ENCODE results near the gene TCP1. TPM values are rescaled to one million over a fixed set of nuclear protein-coding genes. Genes with fewer than 3 reads are reported as not detected.

The TCP1 gene
- total RNA-seq, 2 donors from 2014 or later = 101 to 102 TPM

GRCh38 chr6:159809149-159809548 is 19.7 kb upstream of the TCP1 start:
- no peak overlapping the region for H3K4me3 ChIP-seq
- H3K9me3 ChIP-seq = no peaks in the 10 kb centered on the region
- H3K27me3 ChIP-seq = no peaks in the 10 kb centered on the region
- H3K36me3 ChIP-seq = no peaks in the 10 kb centered on the region
- H3K27ac ChIP-seq = no peak overlapping the region
- peak; percentile 0 for DNase-seq (ENCODE audit: low spot score)
- no peaks in the 10 kb centered on the region for H3K4me1 ChIP-seq
- TF ChIP-seq CTCF (IDR thresholded peaks at IDR 0.05) = no peak

GRCh38 chr6:159808647-159809046 is 19.2 kb upstream of the TCP1 start:
- no peaks in the 10 kb centered on the region for H3K4me1 ChIP-seq
- H3K36me3 ChIP-seq = no peaks in the 10 kb centered on the region
- no peak for TF ChIP-seq CTCF (IDR thresholded peaks at IDR 0.05)
- H3K4me3 ChIP-seq = no peak overlapping the region
- H3K9me3 ChIP-seq = no peaks in the 10 kb centered on the region
- no peak for DNase-seq (ENCODE audit: low spot score)
- no peak overlapping the region for H3K27ac ChIP-seq
- H3K27me3 ChIP-seq = no peaks in the 10 kb centered on the region

- Histone ChIP-seq H3K36me3 (no peaks in the 10 kb centered on the region), H3K9me3 (no peaks in the 10 kb centered on the region), H3K27me3 (no peaks in the 10 kb centered on the region), H3K4me3 (no peak overlapping the region), H3K4me1 (no peaks in the 10 kb centered on the region), H3K27ac (no peak overlapping the region)
- TF ChIP-seq CTCF (IDR thresholded peaks at IDR 0.05) = no peak
- DNase-seq (ENCODE audit: low spot score) = no peak
Observed at GRCh38 chr6:159807150-159807858, 17.9 kb upstream of the TCP1 start.

GRCh38 chr6:159806021-159806458 is 16.6 kb upstream of the TCP1 start:
- DNase-seq (ENCODE audit: low spot score) = no peak
- no peak for TF ChIP-seq CTCF (IDR thresholded peaks at IDR 0.05)
- Histone ChIP-seq H3K27me3 (no peaks in the 10 kb centered on the region), H3K36me3 (no peaks in the 10 kb centered on the region), H3K4me1 (no peaks in the 10 kb centered on the region), H3K9me3 (no peaks in the 10 kb centered on the region), H3K4me3 (no peak overlapping the region), H3K27ac (no peak overlapping the region)

- Histone ChIP-seq H3K4me1 (no peaks in the 10 kb centered on the region), H3K4me3 (no peak overlapping the region), H3K27ac (no peak overlapping the region), H3K27me3 (no peaks in the 10 kb centered on the region), H3K9me3 (no peaks in the 10 kb centered on the region), H3K36me3 (no peaks in the 10 kb centered on the region)
- DNase-seq (ENCODE audit: low spot score) = no peak
- TF ChIP-seq CTCF (IDR thresholded peaks at IDR 0.05) = no peak
Observed at GRCh38 chr6:159805440-159806020, 16.1 kb upstream of the TCP1 start.
